GM21447 (cell line): ENCODE results near the gene PRSS2.

Experiments
- ATAC-seq: cut with Tn5 transposase; IDR thresholded peaks from one replicate; pipeline ENCODE4 v1.9.1; 2021; ENCODE audit not compliant: unreplicated experiment

Gene PRSS2

DNA sequence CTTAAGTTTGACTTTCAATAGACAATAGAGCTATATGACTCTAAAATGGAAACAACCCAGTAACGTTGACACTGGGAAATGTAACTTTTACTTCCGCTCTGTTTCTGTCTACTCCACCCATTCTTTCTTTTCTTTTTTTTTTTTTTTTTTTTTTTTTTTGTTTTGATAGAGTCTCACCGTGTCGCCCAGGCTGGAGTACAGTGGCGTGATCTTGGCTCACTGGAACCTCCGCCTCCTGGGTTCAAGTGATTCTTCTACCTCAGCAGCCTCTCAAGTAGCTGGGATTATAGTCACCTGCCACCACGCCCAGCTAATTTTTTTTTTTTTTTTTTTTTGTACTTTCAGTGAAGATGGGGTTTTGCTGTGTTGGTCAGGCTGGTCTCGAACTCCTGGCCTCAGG, 13.9 kb downstream of the PRSS2 start:
- no peak for ATAC-seq

DNA sequence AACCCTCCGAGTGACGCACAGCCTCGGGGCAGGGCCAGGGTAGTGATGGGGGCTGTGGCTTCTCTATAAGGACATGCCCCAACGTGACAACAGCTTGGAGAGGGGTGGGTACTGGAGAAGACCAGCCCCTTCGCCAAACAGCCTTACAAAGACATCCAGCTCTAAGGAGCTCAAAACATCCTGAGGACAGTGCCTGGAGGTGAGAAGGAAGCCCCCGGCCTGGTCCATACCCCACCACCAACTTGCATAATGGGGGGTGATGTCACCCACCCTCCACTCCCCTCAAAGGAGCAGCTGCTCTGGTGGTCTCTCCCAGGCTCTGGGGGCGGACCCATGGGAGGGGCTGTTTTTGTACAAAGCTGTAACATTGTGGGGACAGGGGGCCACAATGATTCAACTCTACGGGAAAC, 15.1 kb downstream of the PRSS2 start:
- no peak for ATAC-seq

DNA sequence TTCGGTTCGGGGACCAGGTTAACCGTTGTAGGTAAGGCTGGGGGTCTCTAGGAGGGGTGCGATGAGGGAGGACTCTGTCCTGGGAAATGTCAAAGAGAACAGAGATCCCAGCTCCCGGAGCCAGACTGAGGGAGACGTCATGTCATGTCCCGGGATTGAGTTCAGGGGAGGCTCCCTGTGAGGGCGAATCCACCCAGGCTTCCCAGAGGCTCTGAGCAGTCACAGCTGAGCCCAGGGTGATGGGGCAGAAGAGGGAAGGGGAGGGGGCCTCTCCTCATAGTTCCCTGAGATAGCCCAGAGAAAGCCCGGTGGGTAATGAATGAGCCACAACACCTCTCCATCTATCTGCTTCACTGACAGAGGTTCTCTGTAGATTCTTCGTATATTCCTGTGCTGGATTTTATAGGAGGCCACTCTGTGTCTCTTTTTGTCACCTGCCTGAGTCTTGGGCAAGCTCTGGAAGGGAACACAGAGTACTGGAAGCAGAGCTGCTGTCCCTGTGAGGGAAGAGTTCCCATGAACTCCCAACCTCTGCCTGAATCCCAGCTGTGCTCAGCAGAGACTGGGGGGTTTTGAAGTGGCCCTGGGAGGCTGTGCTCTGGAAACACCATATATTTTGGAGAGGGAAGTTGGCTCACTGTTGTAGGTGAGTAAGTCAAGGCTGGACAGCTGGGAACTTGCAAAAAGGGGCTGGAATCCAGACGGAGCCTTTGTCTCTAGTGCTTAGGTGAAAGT, 16.4 kb downstream of the PRSS2 start:
- no peak for ATAC-seq

DNA sequence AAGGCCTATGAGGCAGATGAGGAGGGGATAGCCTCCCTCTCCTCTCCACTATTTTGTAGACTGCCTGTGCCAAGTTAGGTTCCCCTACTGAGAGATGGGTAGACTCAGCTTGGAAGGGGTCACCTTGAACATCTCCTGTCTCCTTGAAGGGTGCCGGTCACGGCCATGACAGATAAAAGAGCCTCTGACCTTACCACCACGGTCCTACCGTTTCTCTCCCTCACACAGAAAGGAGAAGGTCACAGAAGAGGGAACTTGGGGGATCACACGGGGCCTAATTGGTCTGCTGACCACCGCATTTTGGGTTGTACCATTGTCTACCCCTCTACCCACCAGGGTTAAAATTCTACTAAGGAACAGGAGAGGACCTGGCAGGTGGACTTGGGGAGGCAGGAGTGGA, 17.0 kb downstream of the PRSS2 start:
- ATAC-seq: no peak

DNA sequence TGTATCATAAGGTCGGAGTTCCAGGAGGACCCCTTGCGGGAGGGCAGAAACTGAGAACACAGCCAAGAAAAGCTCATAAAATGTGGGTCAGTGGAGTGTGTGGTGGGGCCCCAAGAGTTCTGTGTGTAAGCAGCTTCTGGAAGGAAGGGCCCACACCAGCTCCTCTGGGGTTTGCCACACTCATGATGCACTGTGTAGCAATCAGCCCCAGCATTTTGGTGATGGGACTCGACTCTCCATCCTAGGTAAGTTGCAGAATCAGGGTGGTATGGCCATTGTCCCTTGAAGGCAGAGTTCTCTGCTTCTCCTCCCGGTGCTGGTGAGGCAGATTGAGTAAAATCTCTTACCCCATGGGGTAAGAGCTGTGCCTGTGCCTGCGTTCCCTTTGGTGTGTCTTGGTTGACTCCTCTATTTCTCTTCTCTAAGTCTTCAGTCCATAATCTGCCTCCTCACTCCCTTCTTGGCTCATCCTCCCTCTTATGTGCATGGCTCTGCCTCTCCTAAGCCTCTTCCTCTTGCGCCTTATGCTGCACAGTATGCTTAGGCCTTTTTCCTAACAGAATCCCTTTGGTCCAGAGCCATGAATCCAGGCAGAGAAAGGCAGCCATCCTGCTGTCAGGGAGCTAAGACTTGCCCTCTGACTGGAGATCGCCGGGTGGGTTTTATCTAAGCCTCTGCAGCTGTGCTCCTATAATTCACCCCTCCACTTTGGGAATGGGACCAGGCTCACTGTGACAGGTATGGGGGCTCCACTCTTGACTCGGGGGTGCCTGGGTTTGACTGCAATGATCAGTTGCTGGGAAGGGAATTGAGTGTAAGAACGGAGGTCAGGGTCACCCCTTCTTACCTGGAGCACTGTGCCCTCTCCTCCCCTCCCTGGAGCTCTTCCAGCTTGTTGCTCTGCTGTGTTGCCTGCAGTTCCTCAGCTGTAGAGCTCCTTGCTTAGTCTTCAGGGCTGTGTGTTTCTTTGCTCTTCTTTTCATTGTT, 17.8 kb downstream of the PRSS2 start:
- ATAC-seq: no peak

DNA sequence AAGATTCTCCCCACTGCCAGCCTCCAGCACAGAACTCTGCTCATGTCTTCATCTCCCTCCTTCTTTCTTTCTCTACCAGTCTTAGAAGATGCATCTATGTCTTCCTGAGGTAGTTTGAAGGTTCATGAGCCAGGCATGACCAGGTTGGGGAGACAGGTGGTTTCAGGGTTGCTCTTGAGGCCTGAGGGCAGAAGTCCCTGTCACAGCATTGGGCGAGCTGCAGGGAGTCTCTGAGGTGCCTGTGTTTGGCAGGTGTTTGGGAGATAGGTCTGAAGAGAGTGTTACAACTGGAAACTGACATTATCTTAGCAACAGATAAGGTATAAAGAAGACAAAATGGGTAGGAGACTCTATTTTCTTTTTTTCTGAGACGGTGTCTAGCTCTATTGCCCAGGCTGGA, 18.7 kb downstream of the PRSS2 start:
- no peak for ATAC-seq

DNA sequence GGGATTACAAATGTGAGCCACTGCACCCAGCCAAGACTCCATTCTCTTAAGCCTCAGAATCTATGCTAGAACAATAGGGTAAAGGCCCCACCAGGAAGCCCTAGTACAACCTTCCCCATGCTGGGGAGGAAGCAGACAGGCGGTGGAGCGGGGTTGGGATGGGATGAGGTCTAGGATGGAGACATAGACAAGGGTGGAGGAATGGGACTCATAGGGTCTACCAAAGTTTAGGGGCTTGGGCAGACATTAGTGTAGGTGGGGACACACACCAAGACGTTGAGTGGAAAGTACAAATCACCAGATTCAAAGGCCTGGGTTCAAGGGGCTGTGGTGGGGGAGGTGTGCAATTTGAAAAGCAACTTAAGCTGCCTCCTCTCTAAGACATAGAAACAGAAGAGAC, 19.3 kb downstream of the PRSS2 start:
- no peak for ATAC-seq

DNA sequence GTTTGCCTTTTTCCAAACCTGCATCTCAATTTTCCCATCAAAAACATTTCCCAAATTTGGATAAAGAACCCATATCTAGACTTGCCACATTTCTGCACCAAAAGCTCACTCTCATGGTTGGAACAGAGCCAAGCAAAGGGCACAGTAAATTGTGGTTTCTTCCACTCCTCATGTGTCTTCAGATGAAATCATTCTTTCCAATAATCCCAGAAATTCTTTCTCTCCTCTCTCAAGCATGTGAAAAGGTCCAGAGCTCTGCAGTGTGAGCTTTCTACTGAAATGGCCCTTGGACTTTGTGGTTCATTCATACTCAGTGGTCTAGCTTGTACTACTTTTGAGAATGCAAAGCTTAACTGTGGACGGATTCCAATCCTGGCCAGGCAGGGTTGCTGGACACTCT, 19.8 kb downstream of the PRSS2 start:
- ATAC-seq: no peak

DNA sequence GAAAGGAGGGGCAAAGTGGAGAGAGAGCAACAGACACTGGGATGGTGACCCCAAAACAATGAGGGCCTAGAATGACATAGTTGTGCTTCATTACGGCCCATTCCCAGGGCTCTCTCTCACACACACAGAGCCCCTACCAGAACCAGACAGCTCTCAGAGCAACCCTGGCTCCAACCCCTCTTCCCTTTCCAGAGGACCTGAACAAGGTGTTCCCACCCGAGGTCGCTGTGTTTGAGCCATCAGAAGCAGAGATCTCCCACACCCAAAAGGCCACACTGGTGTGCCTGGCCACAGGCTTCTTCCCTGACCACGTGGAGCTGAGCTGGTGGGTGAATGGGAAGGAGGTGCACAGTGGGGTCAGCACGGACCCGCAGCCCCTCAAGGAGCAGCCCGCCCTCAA, 20.7 kb downstream of the PRSS2 start:
- ATAC-seq: no peak

DNA sequence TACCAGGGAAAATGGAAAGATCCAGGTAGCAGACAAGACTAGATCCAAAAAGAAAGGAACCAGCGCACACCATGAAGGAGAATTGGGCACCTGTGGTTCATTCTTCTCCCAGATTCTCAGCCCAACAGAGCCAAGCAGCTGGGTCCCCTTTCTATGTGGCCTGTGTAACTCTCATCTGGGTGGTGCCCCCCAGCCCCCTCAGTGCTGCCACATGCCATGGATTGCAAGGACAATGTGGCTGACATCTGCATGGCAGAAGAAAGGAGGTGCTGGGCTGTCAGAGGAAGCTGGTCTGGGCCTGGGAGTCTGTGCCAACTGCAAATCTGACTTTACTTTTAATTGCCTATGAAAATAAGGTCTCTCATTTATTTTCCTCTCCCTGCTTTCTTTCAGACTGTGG, 21.4 kb downstream of the PRSS2 start:
- no peak for ATAC-seq

DNA sequence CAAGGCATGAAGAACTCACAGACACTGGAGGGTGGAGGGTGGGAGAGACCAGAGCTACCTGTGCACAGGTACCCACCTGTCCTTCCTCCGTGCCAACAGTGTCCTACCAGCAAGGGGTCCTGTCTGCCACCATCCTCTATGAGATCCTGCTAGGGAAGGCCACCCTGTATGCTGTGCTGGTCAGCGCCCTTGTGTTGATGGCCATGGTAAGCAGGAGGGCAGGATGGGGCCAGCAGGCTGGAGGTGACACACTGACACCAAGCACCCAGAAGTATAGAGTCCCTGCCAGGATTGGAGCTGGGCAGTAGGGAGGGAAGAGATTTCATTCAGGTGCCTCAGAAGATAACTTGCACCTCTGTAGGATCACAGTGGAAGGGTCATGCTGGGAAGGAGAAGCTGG, 21.8 kb downstream of the PRSS2 start:
- ATAC-seq: no peak

DNA sequence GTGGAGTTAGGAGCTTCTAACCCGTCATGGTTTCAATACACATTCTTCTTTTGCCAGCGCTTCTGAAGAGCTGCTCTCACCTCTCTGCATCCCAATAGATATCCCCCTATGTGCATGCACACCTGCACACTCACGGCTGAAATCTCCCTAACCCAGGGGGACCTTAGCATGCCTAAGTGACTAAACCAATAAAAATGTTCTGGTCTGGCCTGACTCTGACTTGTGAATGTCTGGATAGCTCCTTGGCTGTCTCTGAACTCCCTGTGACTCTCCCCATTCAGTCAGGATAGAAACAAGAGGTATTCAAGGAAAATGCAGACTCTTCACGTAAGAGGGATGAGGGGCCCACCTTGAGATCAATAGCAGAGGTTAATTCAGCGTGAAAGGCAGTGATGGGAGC, 22.4 kb downstream of the PRSS2 start:
- no peak for ATAC-seq

DNA sequence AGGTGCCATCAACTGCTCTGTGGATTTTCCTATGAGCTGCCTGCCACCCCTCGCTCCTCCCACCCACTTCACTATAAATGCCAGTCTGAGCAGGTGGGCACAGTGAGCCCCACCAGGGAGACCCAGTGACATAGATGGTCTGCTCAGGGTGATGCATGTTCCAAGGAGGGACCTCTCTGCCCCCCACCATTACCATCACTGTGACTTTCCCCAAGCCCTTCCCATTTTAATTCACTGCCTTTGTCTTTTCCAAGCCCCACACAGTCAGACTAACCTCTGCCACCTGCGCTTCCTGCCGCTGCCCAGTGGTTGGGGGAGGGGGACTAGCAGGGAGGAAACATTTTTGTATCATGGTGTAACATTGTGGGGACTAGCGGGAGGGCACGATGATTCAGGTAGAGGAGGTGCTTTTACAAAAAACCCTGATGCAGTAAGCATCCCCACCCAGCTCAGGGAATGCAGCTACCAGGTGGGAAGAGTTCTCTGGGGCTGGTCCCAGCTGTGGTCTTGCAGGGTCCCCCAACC, 24.6 kb downstream of the PRSS2 start:
- no peak for ATAC-seq

DNA sequence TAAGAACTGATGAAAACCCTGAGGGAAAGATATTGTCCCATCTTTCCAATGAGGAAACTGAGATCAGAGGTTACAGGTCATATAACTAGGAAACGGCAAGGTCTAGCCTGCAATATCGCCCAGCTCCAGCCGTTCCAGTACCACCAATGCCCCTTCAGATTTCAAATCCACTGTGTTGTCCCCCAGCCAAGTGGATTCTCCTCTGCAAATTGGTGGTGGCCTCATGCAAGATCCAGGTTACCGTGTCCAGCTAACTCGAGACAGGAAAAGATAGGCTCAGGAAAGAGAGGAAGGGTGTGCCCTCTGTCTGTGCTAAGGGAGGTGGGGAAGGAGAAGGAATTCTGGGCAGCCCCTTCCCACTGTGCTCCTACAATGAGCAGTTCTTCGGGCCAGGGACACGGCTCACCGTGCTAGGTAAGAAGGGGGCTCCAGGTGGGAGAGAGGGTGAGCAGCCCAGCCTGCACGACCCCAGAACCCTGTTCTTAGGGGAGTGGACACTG, 25.3 kb downstream of the PRSS2 start:
- ATAC-seq: no peak

DNA sequence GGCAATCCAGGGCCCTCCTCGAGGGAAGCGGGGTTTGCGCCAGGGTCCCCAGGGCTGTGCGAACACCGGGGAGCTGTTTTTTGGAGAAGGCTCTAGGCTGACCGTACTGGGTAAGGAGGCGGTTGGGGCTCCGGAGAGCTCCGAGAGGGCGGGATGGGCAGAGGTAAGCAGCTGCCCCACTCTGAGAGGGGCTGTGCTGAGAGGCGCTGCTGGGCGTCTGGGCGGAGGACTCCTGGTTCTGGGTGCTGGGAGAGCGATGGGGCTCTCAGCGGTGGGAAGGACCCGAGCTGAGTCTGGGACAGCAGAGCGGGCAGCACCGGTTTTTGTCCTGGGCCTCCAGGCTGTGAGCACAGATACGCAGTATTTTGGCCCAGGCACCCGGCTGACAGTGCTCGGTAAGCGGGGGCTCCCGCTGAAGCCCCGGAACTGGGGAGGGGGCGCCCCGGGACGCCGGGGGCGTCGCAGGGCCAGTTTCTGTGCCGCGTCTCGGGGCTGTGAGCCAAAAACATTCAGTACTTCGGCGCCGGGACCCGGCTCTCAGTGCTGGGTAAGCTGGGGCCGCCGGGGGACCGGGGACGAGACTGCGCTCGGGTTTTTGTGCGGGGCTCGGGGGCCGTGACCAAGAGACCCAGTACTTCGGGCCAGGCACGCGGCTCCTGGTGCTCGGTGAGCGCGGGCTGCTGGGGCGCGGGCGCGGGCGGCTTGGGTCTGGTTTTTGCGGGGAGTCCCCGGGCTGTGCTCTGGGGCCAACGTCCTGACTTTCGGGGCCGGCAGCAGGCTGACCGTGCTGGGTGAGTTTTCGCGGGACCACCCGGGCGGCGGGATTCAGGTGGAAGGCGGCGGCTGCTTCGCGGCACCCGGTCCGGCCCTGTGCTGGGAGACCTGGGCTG, 26.0 kb downstream of the PRSS2 start:
- peak; percentile 39 for ATAC-seq

DNA sequence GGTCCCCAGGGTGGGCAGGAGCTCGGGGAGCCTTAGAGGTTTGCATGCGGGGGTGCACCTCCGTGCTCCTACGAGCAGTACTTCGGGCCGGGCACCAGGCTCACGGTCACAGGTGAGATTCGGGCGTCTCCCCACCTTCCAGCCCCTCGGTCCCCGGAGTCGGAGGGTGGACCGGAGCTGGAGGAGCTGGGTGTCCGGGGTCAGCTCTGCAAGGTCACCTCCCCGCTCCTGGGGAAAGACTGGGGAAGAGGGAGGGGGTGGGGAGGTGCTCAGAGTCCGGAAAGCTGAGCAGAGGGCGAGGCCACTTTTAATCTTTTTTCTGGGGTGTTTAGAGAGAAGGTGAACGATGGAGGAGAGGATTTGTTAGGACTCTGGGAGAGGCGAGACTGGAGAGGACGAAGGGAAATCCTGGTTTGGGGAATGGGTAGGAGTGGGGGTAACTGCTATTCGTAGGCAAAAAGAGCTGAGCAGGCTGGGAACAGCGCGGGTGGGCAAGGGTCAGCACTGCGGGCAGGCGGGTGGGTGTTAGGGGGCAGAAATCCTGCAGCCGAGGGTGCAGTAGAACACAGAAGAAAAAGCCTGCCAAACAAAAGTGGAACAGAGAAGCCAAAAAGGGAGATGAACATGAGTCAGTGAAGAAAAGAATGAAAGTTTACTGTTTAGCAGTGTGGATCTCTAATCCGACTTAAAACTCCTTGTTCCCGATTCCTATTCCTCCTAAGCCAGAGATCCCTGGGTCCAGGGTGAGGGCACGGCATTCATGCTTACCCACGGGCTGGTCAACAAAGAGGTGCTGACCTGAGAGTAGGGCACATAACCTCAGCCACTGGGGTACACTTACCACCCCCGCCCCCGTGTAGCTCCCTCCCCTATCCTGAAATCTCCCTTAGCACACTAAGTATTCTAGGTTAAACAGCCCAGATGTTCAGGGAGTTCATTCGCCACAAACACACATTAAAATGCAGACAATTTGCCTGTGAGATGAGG, 26.9 kb downstream of the PRSS2 start:
- peak; percentile 22 for ATAC-seq

DNA sequence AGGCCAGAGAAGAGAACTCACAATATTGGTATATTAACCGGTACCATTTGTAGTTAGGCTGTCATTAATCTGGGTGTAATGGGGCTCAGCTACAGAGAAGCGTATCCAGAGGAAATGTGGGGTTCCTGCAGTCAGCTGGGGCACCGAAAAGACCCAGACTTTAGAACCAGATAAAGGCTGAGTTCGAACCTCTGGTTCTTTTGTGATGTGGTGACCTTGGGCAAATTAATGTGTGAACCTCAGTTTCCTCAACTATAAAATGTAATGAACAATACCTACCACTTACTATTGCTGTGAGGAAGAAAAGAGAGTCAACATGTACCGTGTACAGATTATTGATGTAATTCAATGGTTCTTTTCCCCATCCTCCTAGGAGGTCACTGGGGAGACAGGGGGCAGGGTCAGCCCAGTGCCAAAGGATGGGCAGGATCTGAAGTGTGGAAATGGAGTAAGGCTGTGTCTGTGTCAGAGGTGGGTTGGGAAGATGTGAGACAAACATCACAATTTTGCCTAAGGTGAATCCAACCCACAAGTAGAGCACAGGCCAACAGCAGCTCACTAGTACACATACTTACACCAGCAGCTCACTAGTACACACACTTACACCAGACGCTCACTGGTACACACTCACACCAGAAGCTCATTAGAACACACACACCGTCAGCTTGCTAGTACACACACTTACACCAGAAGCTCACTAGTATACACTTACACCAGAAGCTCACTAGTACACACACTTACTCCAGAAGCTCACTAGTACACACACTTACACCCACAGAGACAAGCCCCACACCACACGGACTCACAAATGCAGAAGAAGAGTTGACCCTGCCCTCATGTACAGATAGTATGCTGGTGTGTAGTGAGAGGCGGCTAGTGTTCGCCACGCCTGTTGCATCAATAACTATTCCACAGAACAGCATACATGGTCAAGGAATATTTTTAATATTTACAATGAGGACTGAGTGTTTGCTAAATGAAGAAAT, 28.0 kb downstream of the PRSS2 start:
- no peak for ATAC-seq

DNA sequence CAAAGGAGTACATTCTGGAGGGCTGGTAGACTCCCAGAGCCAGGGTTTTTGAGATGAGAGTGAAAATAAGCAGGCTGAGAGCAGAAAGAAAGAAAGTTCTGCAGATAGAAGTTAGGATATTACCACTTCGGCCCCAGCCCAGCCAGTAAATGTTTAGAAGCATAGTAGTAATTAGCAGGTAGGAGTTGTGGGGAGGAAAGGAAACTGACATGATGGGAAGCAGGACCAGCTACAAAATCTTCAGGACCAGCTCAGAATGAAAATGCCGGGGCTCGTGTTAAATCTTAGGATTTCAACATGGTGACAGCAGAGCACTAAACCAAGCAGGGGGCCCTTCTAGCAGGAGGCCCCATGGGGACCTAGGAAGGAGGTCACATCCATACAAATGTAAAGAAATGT, 28.7 kb downstream of the PRSS2 start:
- no peak for ATAC-seq
